CD4-positive, alpha-beta T cell treated with Interleukin-6 for 4 hours (primary cell): ENCODE data around the gene PADI3.
"Not testable (repeated sequence)": the region's sequence is repeated elsewhere in the genome, so short reads cannot be mapped to it uniquely, and the experiment has no call there.

Experiments
- DNase-seq: peaks from one replicate; pipeline ENCODE4 v3.0.0-alpha.2; 2020; ENCODE audit warnings: mixed read lengths

The PADI3 gene

DNA sequence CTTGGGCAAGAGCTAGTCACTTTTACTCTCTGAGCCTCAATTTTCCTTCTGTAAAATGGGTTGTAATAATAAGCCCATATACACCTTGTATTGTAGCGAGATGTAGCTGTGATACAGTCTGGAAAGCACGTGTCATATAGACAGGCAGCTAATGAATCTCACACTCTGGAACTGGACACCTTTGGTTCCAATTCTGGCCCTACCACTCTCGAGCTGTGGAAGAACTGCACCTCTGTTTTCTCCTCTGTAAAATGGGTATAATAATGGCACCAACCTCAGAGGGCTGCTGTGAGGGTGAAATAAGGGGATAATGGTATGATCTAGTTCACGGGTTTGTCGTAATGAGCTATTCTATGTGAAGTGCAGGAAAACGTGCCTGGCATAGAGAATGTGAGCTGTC, 58.4 kb downstream of the PADI3 start:
- no peak for DNase-seq

- no peak for DNase-seq
These were observed 59.0 kb downstream of the PADI3 start, which contains the start of gene PADI4 for GRCh38 chr1:17307946-17308345. Gene PADI4 (plus strand): TSS chr1:17308197. CDS start chr1:17308223, 26 bp downstream.

GRCh38 chr1:17308593-17308992, 59.7 kb downstream of the PADI3 start:
- no peak for DNase-seq

DNA sequence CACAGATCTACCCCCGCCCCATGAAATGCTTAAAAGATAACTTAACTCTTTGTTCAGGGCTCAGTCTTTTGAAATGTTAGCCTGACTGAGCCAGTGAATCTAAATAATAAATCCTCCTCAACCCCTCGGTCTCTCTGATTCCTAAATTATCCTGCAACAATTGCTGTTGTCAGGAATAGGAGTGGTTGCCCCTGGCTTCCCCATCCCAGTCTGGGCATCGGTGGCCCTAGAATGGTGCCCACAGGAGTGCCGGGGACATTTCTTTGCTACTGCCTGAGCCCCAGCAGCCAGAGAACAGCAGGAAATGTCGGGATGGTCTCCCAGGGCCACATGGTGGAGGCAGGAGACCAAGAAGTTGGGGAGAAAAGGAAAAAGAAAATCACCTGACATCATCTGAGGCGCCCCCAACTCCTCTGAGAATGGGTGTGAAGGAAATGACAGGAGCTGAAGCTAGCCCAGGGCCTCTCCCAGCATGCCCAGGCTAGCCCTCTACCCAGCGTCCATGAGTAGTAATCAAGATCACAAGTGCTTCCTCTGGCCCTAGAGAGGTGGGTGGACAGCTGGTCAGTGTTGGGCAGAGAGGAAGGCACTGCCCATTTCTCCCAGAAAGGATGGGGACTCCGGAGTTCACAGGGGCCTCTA, 60.6 kb downstream of the PADI3 start:
- no peak for DNase-seq

DNA sequence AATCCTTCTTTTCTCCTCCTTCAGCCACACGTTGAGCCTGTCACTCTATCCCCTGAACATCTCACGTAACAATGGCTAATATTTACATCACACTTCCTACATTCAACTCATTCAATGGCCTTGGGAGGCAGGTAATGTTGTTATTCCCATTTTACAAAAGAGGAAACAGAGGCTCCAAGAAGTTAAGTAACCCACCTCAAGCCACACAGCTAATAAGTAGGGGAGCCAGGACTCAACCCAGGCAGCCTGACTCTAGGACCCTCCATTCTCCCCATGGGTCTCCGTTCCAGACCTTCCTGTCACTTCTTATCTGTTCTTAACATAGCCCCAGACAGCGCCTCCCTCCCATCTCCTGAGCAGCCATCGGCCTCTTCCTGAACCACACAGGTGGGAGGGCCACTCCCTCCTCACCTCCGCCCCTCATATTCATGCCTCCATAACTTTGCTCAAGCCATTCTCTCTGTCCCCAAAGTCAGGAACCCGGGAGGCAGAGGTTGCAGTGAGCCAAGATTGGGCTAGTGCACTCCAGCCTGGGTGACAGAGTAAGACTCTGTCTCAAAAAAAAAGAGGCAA, 61.3 kb downstream of the PADI3 start:
- DNase-seq, result no peak

GRCh38 chr1:17313530-17314309, 64.8 kb downstream of the PADI3 start:
- no peak for DNase-seq

DNA sequence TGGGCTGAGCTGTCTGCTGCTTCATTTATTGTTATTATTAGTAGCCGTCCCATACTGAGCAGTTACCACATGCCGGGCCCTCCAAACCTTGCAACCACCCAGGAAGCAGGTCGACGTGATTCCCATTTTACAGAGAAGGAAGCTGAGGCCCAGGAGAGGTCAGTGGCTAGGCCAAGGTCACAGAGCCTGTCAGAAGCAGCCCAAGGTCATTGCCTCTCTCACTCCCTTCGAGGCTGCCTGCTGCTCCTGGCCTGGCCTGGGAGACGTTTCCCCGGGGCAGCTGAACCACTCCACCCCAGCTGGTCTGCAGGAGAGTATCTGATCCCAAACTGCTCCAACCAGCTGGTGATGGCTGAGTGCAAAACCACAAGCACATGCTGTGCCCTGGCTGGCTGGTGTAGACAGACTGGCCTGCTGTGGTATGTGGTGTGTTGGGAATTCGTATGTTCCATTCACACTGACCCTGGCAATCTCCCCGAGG, 65.6 kb downstream of the PADI3 start:
- no peak for DNase-seq

- DNase-seq, result no peak
These were observed 66.7 kb downstream of the PADI3 start for GRCh38 chr1:17315542-17316130.

- DNase-seq, result no peak
These were observed 67.8 kb downstream of the PADI3 start for GRCh38 chr1:17316704-17317103.

DNA sequence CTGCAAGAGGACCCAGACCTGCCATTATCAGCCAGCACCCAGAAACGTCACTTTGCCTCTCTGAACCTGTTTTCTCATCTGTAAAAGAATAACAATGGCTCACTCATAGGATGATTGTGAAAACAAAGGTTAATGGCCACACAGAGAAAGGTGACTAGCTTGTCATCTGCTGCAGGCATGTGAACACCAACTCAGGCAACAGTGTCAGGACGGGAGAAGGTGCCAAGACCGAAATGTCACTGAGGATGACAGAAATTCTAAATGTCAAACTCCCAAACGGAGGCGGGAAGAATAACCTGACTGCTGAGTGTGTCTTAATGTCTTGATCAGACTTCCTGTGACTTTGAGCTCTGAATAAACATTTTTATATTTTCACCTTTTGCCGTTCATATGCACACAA, 69.4 kb downstream of the PADI3 start:
- no peak for DNase-seq

- no peak for DNase-seq
These were observed 70.9 kb downstream of the PADI3 start for GRCh38 chr1:17319561-17320350.

- DNase-seq, result not testable (repeated sequence)
These were observed 73.0 kb downstream of the PADI3 start for GRCh38 chr1:17321857-17322390.

GRCh38 chr1:17328855-17329254, 80.0 kb downstream of the PADI3 start:
- no peak for DNase-seq

- no peak for DNase-seq
These were observed 80.7 kb downstream of the PADI3 start for GRCh38 chr1:17329610-17330009.

DNA sequence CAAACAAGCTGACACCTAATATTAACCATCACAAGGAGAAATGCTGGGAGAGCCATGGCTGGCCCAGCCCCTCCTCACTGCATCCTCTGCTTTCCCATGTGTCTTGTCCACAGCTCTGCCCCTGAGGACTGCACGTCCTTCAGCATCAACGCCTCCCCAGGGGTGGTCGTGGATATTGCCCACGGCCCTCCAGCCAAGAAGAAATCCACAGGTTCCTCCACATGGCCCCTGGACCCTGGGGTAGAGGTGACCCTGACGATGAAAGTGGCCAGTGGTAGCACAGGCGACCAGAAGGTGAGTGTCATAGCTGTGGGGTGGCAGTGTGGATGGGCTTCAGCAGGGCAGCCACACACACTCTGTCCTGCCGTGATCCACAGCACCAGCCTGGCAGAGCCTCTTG, 82.0 kb downstream of the PADI3 start:
- DNase-seq, result no peak

- DNase-seq, result no peak
These were observed 84.2 kb downstream of the PADI3 start for GRCh38 chr1:17333081-17333480.
